Hematopoietic multipotent progenitor cell (in vitro differentiated cells): ENCODE results near the gene C21orf58. TPM values are rescaled to one million over a fixed set of nuclear protein-coding genes. Genes with fewer than 3 reads are reported as not detected.

Experiments used
- DNase-seq, 3 donors: peaks; one replicate each; pipeline ENCODE4 v3.0.0-alpha.2; 2011 to 2015; ENCODE audit warnings: low read depth in 2 of 3, low spot score in 2 of 3
- total RNA-seq: library from RNA; depleted of rRNA; stranded (reverse); fragments of >200 nt; gene quantifications from one replicate; pipeline ENCODE4 v1.2.3, GENCODE V29; 2012

C21orf58 gene
- total RNA-seq, 1 donor: 13.5 TPM

DNA sequence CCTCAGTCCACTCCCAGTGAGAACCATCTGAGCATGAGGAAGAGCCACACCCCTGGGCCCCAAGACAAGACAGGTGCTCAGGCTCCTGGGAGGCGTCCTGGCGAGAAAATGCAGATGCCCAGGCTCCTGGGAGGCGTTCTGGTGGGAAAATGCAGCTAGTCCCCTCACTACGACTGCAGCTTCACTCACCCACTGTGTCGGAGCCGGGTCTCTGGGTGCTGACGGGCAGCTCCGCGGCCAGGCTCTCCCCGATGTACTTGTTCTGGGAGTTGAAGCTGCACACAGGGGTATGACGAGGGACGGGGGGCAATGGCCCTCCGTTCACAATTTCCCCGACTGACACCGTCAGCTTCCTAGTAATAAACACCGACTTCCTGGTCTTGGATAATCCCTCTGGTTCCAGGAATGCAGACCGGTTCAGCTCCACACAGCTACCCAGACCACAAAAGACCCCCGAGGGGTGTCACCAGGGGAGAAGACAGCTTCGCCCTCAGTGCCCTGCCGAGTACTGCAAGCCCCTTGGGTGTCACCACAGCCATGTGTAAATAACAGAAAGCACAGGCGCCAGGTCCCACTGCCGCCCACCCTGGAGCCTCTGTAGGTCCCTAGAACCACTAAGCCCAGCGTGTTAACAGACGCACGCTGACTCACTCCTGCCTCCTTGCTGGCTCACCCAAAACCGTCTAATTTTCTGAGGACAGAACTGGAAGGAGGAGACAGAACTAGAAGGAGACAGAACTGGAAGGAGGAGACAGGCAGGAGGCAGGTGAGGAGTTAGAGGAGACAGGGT lies 57.7 kb downstream of the C21orf58 start:
- no peak for DNase-seq

DNA sequence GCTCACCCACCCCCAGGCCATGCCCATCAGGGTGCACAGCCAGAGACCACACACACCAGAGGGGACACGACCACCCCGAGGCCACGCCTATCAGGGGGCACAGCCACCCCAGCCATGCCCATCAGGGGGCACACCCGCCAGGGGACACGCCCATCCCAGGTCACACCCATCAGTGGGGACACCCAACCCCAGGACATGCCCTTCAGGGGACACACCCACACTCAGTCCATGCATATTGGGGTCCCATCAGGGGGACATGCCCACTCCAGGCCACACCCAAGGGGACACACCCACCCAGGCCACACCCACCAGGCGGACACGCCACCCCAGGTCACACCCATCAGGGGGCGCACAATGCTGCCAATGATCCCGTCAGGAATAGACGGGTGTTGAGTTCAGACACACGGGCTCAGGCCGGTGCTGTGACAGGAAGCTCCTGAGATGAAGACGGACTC lies 59.0 kb downstream of the C21orf58 start:
- no peak for DNase-seq

DNA sequence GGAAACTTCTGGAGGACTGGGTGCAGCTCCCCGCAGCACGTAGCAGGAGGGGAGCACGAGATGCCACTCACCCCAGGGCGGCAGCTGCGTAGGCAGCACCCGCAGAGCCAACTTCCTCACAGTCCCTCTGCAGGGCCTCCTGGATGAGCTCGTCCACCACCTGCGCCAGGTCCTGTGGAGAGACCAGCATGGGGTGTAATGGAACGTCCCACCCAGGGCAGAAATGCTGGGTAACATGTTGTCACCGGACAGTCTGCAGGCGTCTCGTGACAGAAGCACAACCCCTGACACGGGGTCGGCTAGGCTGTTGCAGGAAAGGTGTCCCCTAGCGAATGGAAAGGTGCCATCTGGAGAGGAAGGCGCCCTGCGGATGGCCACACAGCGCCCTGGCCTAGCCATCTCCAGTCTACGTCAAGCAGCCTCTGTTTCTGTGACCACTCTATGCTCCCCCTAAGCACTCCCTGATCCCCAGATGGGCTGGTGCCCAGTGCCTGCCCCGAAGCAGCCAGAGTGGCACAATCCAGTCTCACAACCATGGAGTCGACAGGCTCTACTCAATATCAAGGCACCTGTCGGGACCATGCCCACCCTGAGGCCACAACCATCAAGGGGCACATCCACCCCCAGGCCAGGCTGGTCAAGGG lies 59.5 kb downstream of the C21orf58 start:
- no peak for DNase-seq

DNA sequence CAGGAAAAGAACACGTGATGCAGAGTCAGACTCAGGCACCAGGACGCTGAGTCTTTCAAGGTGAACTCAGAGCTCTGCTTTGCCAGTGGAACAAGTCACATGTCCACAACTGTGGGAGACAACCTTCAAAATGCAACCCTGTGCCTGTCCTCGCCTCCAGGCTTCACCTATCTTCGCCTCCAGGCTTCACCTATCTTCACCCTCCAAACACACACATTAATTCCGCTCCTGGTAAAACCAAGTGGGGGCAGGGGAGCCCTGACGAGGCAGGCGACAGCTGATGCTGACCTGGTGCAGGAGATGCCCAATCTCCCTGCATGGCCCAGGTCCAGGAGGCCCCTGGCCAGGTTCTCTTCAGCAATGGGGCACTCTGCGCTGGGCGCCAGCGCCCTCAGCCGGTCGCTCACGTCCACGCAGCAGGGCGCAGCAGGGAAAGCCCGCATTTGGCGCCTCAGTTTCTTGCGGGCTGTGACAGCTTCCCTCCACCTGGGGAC lies 67.1 kb downstream of the C21orf58 start:
- DNase-seq: no peak

DNA sequence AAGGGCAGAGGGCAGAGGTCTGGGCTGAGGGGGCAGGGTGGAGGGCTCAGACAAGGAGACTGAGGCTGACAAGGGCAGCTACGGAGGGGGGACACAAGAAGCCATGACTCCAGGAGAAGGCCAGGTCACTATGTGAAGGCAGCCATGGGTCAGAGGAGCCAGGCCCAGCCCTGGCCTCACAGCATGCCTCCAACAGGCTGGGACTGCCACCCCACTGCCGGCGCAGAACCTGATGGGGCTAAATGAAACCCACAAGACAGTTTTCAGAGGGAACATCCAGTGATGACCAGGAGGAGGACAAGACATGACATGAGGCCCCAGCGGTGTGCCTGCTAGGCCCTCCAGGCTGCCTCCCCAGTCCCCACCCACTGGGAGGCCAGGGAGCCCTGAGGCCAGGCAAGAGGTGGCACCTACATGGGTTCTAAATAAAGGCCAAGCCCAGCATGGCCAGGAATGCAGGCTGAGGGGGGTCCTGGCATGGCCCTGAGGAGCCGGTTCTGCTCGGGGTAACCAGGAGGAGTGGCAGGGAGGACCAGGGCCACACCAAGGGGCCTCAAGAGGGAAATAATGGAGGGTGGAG lies 67.8 kb downstream of the C21orf58 start:
- no peak for DNase-seq

DNA sequence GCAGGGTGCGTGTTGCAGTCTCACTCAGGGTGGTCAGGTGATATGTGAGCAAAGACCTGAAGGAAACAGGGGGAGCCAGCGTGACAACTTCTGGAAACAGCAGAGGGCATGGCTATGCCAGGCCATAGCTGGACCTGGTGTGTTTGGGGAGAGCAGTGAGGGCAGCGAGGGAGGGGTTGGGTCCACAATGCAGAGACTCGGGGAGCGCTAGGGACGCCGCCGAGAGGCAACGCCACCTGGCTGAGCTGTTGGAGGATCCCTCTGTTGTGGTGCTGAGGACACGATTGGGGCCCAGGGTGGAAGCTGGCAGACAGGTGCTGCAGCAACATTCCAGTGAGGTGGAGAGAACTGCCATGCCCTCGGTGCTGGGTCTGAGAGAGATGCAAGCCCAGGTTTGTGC lies 68.5 kb downstream of the C21orf58 start:
- no peak for DNase-seq

DNA sequence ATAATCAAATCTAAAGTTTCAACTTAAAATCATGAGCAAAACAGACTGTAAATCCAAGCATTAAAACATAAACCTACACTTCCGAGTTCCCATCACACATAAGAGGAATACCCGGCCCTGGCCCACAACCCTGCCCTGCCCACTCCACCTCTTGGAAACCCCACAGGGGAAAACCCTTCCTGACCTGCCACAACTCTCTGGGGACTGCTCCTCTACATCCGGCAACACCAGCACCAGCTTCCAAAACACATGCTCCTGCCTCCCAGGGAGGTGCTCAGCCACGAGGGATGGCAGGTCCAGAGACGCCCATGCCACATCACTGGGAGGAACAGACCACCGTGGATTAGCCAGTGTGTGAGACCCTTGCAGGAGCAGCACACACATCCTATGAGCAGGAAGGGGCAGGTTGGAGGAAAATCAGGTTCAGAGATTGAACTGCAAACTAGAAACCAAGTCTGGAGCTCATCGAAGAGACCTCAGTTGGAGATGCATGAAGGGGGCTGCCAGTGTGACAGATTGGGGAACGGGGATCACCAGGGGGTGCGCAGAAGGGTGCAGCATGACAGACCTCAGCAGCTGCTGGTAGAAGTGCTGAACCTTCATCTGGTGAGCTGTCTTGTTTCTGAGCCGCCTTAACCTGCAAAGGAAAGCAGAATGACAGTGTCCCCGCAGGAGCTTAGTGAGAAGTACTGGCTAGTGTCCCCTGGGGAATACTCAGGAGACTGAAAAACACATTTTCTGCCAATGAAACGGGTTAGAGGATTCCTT lies 69.3 kb downstream of the C21orf58 start:
- no peak for DNase-seq

DNA sequence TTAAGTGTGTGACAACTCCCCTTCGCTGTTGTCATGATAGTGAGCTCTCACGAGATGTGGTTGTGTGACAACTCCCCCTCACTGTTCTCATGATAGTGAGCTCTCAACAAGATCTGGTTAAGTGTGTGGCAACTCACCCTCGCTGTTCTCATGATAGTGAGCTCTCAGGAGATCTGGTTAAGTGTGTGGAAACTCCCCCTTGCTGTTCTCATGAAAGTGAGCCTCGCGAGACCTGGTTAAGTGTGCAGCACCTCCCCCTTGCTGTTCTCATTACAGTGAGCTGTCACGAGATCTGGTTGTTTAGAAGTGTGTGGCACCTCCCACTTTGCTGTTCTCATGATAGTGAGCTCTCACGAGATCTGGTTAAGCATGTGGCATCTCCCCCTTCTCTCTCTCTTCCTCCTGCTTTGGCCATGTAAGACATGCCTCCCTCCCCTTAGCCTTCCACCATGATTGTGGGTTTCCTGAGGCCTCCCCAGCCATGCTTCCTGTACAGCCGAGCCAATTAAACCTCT lies 70.0 kb downstream of the C21orf58 start:
- DNase-seq: peak in 2 of 3 donors; percentile 89 to 96

DNA sequence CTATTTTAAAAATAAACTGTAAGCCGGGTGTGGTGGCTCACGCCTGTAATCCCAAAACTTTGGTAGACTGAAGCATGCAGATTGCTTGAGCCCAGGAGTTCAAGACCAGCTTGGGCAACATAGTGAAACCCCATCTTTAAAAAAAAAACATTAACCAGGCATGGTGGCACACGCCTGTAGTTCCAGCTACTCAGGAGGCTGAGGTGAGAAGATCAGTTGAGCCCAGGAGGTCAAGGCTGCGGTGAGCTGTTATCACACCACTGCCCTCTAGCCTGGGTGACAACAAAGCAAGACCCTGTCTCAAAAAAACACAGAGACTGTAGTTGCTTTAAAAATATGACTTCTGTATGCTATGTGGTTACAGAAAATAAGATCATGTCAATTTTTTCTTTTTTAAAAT lies 70.8 kb downstream of the C21orf58 start:
- DNase-seq: no peak

Other genes starting within 250 kb of the C21orf58 start
- gene COL6A2, start 225.8 kb downstream of the C21orf58 start, total RNA-seq: 11.3 TPM
- 0.54 TPM for gene FTCD, start 168.3 kb downstream of the C21orf58 start, total RNA-seq
- 21.5 TPM for gene SPATC1L, start 139.4 kb downstream of the C21orf58 start, total RNA-seq
- gene LSS, start 95.1 kb downstream of the C21orf58 start, total RNA-seq: 41.7 TPM
- gene MCM3AP, start 38.3 kb downstream of the C21orf58 start, total RNA-seq: 83.2 TPM
- 7.3 TPM for gene YBEY, start 37.5 kb downstream of the C21orf58 start, total RNA-seq
- gene PCNT, start 286 bp upstream of the C21orf58 start, total RNA-seq: 36.9 TPM
- 61.7 TPM for gene DIP2A, start 135.0 kb upstream of the C21orf58 start, total RNA-seq